ENCODE results near the gene ABLIM3.

The ABLIM3 gene

GRCh38 chr5:149217096-149217802, 76.0 kb downstream of the ABLIM3 start:
- DNase-seq (ENCODE audit: low read depth in 2 of 2): no peak

DNA sequence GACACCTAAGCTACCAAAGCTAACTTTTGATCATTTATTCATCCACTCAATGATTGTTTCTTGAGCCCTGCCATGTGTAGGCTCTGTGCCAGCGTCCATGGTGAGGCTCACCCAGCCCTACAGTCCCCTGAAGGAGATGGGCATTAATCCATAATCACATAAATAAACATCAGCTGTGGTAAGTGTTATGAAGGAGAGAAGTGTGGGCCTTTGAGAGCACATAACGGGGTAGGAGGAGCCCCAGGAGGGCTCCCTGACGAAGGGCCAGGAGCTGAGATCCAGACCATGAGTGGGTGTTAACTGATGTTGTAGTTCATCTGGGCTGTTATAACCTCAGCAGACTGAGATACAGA, 76.5 kb downstream of the ABLIM3 start:
- DNase-seq (ENCODE audit: low read depth in 2 of 2): no peak

- no peak for DNase-seq (ENCODE audit: low read depth in 2 of 2)
These were observed 78.3 kb downstream of the ABLIM3 start for GRCh38 chr5:149219584-149219983.

DNA sequence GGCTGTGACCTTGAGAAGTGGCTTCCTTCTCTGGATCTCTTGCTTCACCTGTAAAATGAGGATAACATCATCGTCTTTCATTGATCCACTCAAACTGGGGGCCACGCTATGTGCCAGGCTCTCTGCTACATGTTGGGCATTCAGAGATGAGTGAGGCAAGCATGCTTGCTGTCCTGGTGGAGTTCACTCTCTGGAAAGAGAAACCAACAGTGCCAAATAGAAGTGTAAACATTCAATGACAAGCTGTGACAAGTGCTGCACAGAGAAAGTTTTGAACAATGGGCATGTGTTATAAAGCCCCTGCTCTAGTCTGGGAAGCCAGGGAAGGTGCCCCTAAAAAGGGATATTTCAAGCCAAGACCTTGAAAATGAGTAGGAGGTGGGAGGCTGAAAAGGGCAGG, 79.5 kb downstream of the ABLIM3 start:
- DNase-seq (ENCODE audit: low read depth in 2 of 2): no peak

- no peak for DNase-seq (ENCODE audit: low read depth in 2 of 2)
These were observed 80.0 kb downstream of the ABLIM3 start for GRCh38 chr5:149221326-149221725.

GRCh38 chr5:149221731-149222342, 80.5 kb downstream of the ABLIM3 start:
- DNase-seq (ENCODE audit: low read depth in 2 of 2): no peak

DNA sequence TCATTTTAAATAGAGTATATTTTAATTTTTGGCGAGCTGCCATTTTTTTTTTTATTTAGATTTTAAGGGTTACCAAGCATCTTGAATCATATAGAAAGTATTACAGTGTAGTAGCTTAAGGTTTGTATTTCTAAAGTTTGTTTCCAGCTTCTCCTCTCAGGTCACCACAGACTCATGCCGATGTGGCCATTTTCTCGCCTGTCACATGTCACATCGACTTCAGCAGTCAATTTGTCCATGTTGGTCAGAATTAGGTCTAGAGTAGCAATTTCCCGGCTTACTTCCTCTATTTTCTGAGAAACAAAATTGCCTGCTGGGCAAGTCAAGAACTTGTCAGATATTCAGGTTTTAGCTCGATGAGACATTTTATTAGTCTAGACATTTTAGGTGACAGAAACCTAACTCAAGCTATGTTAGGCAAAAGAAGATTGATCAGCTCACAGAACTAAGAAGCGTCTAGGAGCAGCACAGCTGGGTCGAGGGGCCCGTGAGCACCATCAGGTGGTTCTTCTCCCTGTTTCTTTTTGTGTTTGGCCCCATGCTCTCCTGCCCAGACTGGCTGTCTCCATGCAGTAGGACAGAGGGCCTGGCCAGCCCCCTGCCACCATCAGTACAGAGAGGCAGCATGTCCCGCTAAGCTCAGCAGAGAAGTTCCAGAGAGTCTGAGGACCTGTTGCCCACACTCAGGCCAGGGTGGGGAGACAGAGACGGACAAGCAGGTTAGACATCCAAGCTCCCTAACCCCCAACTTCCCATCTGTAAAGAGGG, 82.0 kb downstream of the ABLIM3 start:
- DNase-seq (ENCODE audit: low read depth in 2 of 2): no peak

DNA sequence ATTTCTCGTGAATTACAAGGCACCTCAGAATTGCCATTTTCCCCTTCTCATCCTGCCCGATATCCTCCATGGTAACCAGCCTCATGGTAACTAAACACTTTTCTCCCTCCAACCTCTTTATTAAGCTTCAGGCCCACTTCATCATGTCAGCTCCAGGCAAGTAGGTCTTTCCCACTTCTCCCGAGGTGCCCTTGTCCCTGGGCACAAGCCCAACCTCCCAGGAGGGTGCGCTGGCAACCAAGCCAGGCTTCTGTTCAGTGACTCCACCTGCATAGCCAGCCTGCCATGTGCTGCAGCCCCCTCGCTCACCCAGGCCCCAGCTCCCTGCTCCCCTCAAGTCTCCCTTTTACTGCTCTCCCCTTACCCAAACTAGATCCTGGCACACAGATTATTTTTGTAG, 83.0 kb downstream of the ABLIM3 start:
- no peak for DNase-seq (ENCODE audit: low read depth in 2 of 2)

DNA sequence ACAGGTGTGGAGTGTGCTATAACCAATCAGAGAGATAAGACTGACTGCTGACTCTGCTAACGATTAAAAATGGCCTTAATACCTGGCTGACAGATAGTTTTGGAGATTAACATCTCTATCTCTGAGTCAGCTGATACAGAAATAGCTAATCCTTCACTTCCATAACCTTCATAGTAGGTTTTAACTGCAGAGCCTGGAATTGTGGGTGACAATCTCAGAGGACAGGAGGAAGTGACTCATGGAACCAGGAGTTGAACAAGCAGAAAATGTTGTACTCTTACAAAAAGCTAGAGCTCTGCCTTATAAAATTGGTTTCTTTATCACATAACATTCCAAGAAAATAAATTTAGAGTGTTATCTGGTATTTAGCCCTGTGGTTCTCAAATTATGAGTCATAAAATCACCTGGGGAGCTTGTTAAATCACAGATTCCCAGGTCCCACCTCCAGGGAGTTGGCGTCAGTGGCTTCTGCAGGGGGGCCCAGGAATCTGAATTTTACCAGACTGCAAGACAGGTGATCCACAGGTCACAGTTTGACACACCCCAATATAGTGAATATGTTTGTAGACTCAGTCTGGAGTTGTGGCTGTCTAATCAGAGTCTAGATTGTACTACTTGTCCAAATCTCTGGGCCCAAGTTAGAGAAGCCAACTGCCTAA, 86.0 kb downstream of the ABLIM3 start:
- no peak for DNase-seq (ENCODE audit: low read depth in 2 of 2)

DNA sequence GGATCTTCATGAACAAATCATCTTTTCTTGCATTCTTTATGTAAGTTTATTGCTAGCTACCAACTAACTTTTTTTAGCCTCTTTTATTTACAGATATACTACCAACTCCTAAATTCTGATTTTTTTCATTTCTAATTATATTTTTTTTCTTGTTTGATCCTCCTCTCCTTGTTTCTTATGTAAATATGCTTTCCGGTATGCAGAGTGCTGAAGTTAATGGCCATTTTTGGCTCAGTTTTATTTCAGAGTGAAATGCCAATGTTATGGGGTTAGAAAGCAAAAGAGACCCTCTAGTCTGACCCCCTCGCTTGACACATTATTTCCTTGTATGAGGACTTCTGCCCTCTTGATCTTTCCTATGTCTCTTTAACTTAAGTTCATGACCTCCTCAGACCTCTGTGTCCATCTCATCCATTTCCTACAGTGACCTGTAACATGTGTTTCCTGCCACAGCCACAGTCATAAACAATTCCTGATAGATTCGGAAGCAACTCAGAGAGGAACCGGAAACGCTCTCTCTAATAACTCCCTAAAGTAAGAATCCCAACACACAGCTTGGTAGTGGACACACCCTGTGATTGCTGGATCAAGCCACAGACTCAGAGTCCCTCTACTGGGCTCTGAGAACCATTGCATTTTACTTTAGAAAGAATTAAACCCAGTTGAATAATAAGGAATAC, 87.5 kb downstream of the ABLIM3 start:
- no peak for DNase-seq (ENCODE audit: low read depth in 2 of 2)

GRCh38 chr5:149229298-149229937, 88.1 kb downstream of the ABLIM3 start:
- DNase-seq (ENCODE audit: low read depth in 2 of 2): no peak

- DNase-seq (ENCODE audit: low read depth in 2 of 2): no peak
These were observed 94.5 kb downstream of the ABLIM3 start for GRCh38 chr5:149235841-149236240.

GRCh38 chr5:149237662-149238061, 96.4 kb downstream of the ABLIM3 start:
- DNase-seq (ENCODE audit: low read depth in 2 of 2): no peak

DNA sequence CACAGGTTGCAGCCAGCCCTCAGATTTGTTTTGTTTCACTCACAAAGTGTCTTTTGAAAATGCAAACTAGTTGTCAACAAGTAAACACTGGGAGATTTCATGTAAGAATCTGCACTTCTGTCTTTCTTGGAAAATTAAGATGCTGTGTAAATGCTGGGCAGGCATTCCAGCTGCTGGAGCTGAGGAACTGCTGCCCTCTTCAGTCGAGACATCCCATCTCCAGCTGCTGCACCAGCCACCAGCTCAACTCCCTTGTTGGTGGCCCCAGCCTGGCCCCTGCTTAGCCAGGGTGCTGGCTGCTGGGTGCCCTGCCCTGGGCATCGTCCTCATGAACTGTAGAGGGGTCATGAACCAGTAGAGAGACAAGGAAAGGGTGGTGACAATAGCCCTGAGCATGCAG, 97.2 kb downstream of the ABLIM3 start:
- DNase-seq (ENCODE audit: low read depth in 2 of 2): no peak

GRCh38 chr5:149239917-149240316, 98.6 kb downstream of the ABLIM3 start:
- DNase-seq (ENCODE audit: low read depth in 2 of 2): no peak

DNA sequence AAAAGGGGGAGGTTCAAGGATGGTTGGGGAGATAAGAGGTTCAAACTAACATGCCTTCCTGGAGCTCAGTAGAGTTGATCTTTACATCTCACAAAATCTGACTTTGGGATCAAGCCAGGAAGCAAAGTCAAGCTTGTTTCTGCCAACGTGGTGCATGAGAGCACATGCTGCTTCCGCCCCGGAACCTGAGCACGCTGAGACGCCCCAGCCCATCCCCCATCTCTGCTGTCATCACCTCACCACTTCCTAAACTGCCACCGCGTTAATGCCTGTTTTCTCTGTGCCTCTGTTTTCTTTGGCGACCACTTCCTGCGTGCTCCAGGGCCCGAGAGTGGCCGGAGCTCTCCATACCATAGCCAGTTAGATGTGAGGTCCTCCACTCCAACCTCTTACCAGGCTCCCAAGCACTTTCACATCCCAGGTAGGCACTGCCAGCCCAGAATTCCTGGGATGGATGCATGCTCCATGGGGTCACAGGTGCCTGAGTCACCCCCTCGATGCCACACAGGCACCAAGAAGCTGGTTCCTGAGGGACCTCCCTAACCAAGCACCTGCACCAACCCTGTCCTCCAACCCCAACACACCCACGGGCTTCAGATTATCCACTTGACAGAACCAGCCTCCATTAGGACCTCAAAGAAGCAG, 99.2 kb downstream of the ABLIM3 start:
- DNase-seq (ENCODE audit: low read depth in 2 of 2): peak; percentile 57 to 75

DNA sequence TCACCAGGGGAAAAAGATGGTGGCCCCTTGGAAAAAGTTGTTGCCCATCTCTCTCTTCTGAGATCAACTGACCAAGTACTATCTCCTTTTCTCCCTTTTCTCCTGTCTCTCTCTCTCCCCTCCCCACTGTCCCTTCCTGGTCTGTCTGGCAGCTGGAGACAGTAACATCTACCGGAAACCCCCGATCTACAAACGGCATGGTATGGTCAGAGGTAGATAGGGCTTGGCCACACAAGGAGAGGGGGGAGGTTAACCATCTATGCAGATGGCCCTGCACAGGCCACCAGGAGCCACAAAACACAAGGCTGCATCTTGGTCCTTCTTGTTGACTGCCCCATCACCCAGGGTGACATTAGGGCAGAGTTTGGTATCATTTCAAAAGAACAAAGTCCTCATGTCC, 101.0 kb downstream of the ABLIM3 start:
- DNase-seq (ENCODE audit: low read depth in 2 of 2): no peak

DNA sequence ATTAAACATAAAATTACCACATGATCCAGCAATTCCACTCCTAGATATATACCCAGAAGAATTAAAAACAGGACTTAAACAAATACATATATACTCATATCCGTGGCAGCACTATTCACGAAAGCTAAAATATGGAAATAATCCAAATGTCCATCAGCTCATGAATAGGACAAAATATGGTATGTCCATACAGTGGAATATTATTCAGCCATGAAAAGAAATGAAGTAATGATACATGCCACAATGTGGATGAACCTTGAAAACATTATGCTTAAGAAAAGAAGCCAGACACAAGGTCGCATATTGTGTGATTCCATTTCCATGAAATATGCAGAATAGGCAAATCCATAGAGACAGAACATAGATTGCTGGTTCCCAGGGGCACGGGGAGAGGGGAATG, 105.6 kb downstream of the ABLIM3 start:
- DNase-seq (ENCODE audit: low read depth in 2 of 2): no peak

GRCh38 chr5:149247726-149248125, 106.4 kb downstream of the ABLIM3 start:
- DNase-seq (ENCODE audit: low read depth in 2 of 2): no peak

GRCh38 chr5:149251546-149251945, 110.3 kb downstream of the ABLIM3 start:
- no peak for DNase-seq (ENCODE audit: low read depth in 2 of 2)

- DNase-seq (ENCODE audit: low read depth in 2 of 2): no peak
These were observed 113.2 kb downstream of the ABLIM3 start for GRCh38 chr5:149254506-149254905.

Data from stimulated activated CD8-positive, alpha-beta memory T cell treated with anti-CD3 and anti-CD28 coated beads, Interleukin-7, amount 100 ng/mL, for 4 hours (primary cell).